Measurements from ENCODE around the gene TUBGCP6. TPM values are rescaled to one million over a fixed set of nuclear protein-coding genes. Genes with fewer than 3 reads are reported as not detected.
A peak's percentile ranks its signal among the peaks of the same experiment; 100 is the strongest.
"Not testable (repeated sequence)": the region's sequence is repeated elsewhere in the genome, so short reads cannot be mapped to it uniquely, and the experiment has no call there.

TUBGCP6 gene
- total RNA-seq, 2 experiments from 2014 or later = 44.5 to 47.8 TPM

DNA sequence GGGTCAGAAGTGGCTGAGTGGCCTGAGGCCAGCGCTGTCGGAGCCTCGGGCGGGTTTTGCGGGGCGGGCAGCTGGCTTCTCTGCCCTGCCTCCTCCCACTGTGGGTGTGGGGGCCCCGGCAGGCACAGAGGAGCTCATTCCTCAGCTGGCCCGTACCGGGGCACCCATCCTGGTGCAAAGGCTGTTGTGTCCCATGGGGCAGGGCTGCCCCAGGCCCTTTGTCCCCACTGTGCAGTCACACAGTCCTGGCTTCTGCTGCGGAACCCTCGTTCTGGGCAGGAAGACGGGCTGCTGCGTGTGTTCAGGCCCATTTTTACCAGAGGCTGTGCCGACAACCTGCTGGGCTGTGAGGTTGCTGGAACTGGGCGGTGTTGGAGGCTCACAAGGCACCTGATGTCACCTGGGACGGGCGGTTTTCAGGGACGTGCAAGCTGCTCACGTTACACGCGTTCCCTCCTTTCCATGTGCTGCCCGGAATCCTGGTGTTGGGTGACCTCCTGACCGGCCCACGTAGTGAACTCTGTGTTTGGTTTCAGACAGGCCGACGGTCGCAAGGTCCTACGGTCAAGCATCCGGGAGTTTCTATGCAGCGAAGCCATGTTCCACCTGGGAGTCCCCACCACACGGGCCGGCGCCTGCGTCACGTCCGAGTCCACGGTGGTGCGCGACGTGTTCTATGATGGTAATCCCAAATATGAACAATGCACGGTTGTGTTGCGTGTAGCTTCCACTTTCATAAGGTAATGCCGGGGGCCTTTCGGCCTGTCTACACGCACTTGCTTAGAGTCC, 38.8 kb downstream of the TUBGCP6 start:
- DNase-seq = no peak
- Mint-ChIP-seq H3K4me3 (no peak overlapping the region), H3K36me3 (ENCODE audit: low read depth) (peaks cover 15% of the 10 kb centered on the region), H3K4me1 (ENCODE audit: low read depth) (peaks cover 21% of the 10 kb centered on the region), H3K27me3 (ENCODE audit: low read depth) (no peaks in the 10 kb centered on the region), H3K9me3 (no peaks in the 10 kb centered on the region), H3K27ac (no peak overlapping the region)
- CTCF ChIA-PET = interaction anchor here (0.7 to 2.2 kb wide), 4 partner anchors 15 to 216 kb away, joined by 3 to 8 read pairs (median 4); no protein-coding TSS in a partner anchor
- intact Hi-C loops (cut with micrococcal nuclease) = no loop called here

DNA sequence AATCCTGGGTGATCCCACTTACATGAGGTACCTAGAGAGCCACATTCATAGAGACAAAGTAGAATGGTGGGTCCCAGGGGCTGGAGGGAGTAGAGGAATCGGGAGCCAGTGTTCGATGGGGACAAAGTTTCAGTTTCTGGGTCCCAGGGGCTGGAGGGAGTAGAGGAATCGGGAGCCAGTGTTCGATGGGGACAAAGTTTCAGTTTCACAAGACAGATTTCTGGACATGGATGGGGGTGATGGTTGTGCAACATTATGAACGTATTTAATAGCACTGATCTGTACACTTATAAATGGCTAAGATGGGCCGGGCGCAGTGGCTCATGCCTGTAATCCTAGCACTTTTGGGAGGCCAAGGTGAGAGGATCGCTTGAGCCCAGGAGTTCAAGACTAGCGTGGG, 39.8 kb downstream of the TUBGCP6 start:
- not testable (repeated sequence) for H3K27ac Mint-ChIP-seq
- CTCF ChIA-PET = interaction anchor here (2.2 kb wide), 1 partner anchor 14 kb away, joined by 8 read pairs; no protein-coding TSS in a partner anchor

DNA sequence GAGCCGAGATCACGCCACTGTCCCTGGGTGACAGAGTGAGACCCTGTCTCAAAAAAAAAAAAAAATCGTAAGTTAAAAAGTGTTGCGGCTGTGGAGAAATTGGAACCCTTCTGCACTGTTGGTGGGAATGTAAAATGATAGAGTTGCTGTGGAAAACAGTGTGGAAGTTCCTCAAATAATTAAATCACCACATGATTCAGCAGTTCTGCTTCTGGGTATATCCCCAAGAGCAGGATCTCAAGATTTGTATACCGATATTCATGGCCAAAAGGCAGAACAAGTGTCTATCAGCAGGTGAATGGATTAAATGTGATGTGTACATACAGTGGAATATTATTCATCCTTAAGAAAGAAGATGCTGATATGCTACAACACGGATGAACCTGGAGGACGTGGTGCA, 40.3 kb downstream of the TUBGCP6 start:
- H3K4me1 Mint-ChIP-seq (ENCODE audit: low read depth) = peaks cover 19% of the 10 kb centered on the region
- H3K36me3 Mint-ChIP-seq (ENCODE audit: low read depth) = peaks cover 12% of the 10 kb centered on the region
- no peak for DNase-seq
- no peaks in the 10 kb centered on the region for H3K9me3 Mint-ChIP-seq
- no peaks in the 10 kb centered on the region for H3K27me3 Mint-ChIP-seq (ENCODE audit: low read depth)
- CTCF ChIA-PET = interaction anchor here (2.2 kb wide), 1 partner anchor 14 kb away, joined by 8 read pairs; no protein-coding TSS in a partner anchor
- intact Hi-C loops (cut with micrococcal nuclease) = loop anchor here (5.0 kb wide), 1 partner anchor 272 kb away; no protein-coding TSS in a partner anchor
- no peak overlapping the region for H3K4me3 Mint-ChIP-seq
- H3K27ac Mint-ChIP-seq = no peak overlapping the region

More for the DNA sequence above, 39.8 kb downstream of the TUBGCP6 start:
- not testable (repeated sequence) for H3K27me3 Mint-ChIP-seq (ENCODE audit: low read depth); H3K9me3 Mint-ChIP-seq; H3K4me3 Mint-ChIP-seq; DNase-seq
- intact Hi-C loops (cut with micrococcal nuclease) = loop anchor here (5.0 kb wide), 1 partner anchor 273 kb away; no protein-coding TSS in a partner anchor
- H3K4me1 Mint-ChIP-seq (ENCODE audit: low read depth) = peaks cover 21% of the 10 kb centered on the region
- peaks cover 15% of the 10 kb centered on the region for H3K36me3 Mint-ChIP-seq (ENCODE audit: low read depth)

DNA sequence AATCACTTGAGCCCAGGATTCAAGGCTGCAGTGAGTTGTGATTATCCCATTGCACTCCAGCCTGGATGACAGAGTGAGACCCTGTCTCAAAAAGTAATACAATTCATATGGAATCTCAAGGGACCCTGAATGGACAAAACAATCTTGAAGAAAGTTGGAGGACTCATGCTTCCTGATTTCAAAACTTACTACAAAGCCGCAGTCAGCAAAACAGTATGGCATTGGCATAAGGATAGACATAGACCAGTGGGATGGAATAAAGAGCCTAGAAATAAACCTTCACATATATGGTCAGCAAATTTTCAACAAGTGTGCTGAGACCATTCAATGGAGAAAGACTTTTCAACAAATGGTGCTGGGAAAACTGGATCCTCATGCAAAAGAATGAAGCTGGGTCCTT, 41.5 kb downstream of the TUBGCP6 start:
- no peaks in the 10 kb centered on the region for H3K27me3 Mint-ChIP-seq (ENCODE audit: low read depth)
- intact Hi-C loops (cut with micrococcal nuclease) = loop anchor here (5.0 kb wide), 1 partner anchor 271 kb away; no protein-coding TSS in a partner anchor
- no peak for DNase-seq
- peaks cover 22% of the 10 kb centered on the region for H3K4me1 Mint-ChIP-seq (ENCODE audit: low read depth)
- no peak overlapping the region for H3K27ac Mint-ChIP-seq
- no peak overlapping the region for H3K4me3 Mint-ChIP-seq
- CTCF ChIA-PET = no interaction called here
- H3K9me3 Mint-ChIP-seq = no peaks in the 10 kb centered on the region
- peaks cover 12% of the 10 kb centered on the region for H3K36me3 Mint-ChIP-seq (ENCODE audit: low read depth)

DNA sequence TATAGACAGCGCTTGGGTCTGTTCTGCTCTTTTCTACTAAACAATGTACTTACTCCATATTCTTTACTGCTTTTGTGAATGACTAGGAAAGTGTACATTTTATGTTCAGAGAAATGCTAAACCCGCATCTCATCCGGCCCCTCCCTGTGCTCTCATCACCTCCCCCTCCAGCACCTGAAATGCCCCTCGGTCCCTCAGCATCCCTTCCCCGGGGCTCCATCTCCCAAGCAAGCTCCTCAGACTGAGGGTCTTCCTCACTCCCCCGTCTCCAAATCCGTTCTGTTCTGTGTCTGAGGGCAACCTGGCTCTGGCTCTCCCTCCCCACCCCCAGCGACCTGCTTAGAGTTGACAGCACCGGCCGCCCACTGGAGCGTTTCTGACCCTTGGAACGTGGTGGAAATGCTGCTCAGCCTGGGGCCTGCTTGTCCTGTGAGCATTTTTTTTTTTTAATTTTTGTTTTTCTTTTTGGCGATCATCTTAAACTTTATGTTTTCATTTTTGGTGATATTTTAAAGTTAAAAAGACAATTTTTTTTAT, 42.6 kb downstream of the TUBGCP6 start:
- Mint-ChIP-seq H3K4me3 (peak overlapping the region; percentile 77), H3K27ac (no peak overlapping the region), H3K27me3 (ENCODE audit: low read depth) (no peaks in the 10 kb centered on the region), H3K4me1 (ENCODE audit: low read depth) (peaks cover 22% of the 10 kb centered on the region), H3K9me3 (no peaks in the 10 kb centered on the region), H3K36me3 (ENCODE audit: low read depth) (peaks cover 13% of the 10 kb centered on the region)
- intact Hi-C loops (cut with micrococcal nuclease) = loop anchor here (5.0 kb wide), 1 partner anchor 270 kb away; no protein-coding TSS in a partner anchor
- DNase-seq = no peak
- CTCF ChIA-PET = interaction anchor here (0.7 kb wide), 1 partner anchor 12 kb away, joined by 4 read pairs; no protein-coding TSS in a partner anchor

DNA sequence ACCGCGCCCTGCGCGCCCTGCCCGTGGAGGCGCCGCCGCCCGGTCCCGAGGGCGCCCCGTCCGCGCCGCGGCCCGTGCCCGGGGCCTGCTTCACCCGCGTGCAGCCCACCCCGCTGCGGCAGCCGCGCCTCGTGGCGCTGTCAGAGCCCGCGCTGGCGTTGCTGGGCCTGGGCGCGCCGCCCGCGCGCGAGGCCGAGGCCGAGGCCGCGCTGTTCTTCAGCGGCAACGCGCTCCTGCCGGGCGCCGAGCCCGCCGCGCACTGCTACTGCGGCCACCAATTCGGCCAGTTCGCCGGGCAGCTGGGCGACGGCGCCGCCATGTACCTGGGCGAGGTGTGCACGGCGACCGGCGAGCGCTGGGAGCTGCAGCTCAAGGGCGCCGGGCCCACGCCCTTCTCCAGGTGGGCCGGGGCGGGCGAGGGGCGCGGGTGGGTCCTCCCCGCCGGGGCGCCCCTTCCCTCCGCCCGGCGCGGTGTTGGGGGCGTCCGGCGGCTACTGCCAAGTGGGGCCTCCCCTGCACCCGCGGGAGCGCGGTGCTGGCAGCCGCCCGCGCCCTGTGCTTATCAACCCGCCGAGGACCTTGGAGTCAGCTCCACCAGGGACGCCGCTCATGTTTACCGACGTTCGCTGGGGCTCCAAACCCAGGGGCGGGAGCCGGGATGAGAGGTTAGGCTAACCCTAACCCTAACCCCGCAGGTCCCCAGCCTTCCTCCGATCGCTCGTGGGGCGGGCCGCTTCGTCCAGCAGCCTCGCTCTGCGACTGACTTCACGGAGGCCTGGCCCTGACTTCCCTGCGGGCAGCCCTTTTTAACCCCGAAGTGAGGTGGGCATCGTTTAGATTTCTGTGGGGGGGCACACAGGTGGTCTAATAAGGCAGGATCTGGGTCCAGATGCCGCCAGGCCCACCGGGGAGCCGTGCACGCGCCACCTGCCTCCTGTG, 43.4 kb downstream of the TUBGCP6 start:
- CTCF ChIA-PET = interaction anchor here (0.7 kb wide), 1 partner anchor 11 kb away, joined by 4 read pairs; no protein-coding TSS in a partner anchor
- H3K4me1 Mint-ChIP-seq (ENCODE audit: low read depth) = peaks cover 22% of the 10 kb centered on the region
- intact Hi-C loops (cut with micrococcal nuclease) = loop anchor here (2.0 to 5.0 kb wide), 3 partner anchors 17 to 269 kb away; partner anchors contain the start of genes TRABD and TUBGCP6
- H3K9me3 Mint-ChIP-seq = no peaks in the 10 kb centered on the region
- H3K36me3 Mint-ChIP-seq (ENCODE audit: low read depth) = peaks cover 13% of the 10 kb centered on the region
- DNase-seq = peak; percentile 28
- H3K27ac Mint-ChIP-seq = no peak overlapping the region
- H3K27me3 Mint-ChIP-seq (ENCODE audit: low read depth) = no peaks in the 10 kb centered on the region
- H3K4me3 Mint-ChIP-seq = peak overlapping the region; percentile 77

DNA sequence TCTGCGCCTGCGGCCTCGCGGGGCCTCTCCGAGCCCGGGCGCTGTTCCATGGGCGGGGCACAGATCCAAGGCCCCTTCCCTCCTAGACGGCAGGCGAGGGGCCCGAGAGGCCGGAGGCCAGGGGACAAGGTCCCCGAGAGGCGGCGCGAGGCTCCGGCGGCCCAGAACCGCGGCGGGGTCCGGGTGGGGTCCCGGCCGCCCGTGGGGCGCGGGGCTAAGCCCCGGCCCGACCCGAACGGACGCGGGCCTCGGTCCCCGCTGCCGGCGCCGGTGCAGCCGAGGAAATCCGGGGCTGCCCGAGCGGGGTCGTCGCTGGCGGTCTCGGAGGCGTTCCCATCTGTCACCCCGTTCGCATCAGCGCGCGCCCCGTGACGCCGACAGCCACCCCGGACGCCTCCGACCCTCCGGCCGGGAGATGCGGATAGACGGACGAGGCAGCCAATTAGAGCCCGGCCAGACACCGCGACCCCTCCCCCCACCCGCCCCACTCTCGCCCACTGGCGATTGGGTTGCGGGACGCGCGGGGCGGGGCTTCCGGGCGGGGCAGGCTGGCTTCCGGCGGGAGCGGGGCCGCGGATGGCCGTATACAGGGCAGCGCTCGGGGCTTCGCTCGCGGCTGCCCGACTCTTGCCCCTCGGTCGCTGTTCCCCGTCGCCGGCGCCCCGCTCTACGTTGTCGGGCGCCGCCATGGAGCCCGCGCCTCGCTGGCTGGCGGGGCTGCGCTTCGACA, 44.2 kb downstream of the TUBGCP6 start, which contains the start of gene SELENOO:
Gene SELENOO (plus strand): TSS at position 551 of the 730 bp plus-strand sequence. CDS start 26 bp downstream, at position 577.
- CTCF ChIA-PET = no interaction called here
- H3K27ac Mint-ChIP-seq = no peak within 1 kb of the TSS
- intact Hi-C loops (cut with micrococcal nuclease) = loop anchor here (1.0 to 5.0 kb wide), 4 partner anchors 9 to 268 kb away; partner anchors contain the start of genes TRABD and TUBGCP6

DNA sequence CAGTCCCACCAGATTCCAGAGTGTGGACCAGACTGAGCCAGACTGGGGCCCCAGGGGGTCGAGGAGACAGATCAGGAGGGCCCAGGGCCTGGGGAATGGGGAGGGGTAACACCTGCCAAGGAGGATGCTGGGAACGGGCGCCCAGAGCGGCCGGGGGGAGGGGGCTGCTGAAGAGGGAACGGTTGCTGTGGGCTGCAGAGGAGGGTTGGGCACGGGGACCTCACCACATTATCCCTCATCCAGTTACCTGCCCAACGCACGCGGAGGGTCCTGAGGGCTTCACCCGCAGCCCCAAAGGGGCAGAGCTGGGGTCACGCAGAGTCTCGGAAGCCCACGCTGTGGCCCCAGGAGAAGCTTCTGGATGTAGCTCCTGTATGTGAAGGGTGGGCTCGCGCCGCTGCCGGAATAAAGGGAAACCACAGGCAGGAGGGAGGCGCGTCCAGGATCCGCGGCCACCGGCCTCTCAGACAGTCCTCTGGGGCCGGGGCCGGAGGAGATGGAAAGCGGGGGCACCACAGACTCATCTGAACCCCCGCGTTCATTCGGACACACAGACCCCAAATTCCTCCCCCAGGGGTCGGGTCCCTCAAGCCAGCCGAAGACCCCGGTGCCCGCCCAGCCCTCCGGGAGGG, 44.9 kb downstream of the TUBGCP6 start:
- Mint-ChIP-seq H3K4me3 (peak overlapping the region; percentile 65), H3K9me3 (no peaks in the 10 kb centered on the region), H3K27ac (peak overlapping the region; percentile 56), H3K27me3 (ENCODE audit: low read depth) (no peaks in the 10 kb centered on the region), H3K4me1 (ENCODE audit: low read depth) (peaks cover 22% of the 10 kb centered on the region), H3K36me3 (ENCODE audit: low read depth) (peaks cover 11% of the 10 kb centered on the region)
- CTCF ChIA-PET = no interaction called here
- intact Hi-C loops (cut with micrococcal nuclease) = loop anchor here (1.0 to 5.0 kb wide), 4 partner anchors 9 to 268 kb away; partner anchors contain the start of genes TRABD and TUBGCP6
- no peak for DNase-seq

More for the DNA sequence above, 44.2 kb downstream of the TUBGCP6 start, which contains the start of gene SELENOO:
- peaks cover 11% of the 10 kb centered on the region for H3K36me3 Mint-ChIP-seq (ENCODE audit: low read depth)
- H3K27me3 Mint-ChIP-seq (ENCODE audit: low read depth) = no peaks in the 10 kb centered on the region
- peaks cover 22% of the 10 kb centered on the region for H3K4me1 Mint-ChIP-seq (ENCODE audit: low read depth)
- H3K4me3 Mint-ChIP-seq = peak within 1 kb of the TSS; percentile 77
- DNase-seq = peak; percentile 92
- H3K9me3 Mint-ChIP-seq = no peaks in the 10 kb centered on the region

DNA sequence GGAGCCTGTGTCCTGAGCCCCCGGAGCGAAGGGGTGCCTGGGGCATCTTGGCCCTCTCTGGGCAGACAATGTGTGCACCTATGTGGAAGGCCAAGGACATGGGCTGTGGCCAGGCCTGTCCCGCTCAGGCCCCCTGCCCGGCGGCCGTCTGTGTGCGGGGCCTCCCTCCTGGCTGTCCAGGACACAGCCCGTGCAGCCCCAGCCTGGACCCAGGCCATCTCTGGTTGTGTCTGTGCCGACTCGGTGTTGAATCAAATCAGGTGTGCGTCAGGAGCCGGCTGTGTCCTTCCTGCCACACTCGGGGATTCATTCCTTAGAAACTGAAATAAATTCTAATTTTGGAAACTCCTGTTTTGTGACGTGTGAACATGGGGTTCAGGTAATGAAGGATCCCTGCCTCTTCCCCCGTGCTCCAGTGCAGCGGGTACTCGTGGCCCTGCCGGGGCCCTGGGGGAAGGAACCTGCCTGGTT, 45.5 kb downstream of the TUBGCP6 start:
- Mint-ChIP-seq H3K36me3 (ENCODE audit: low read depth) (peaks cover 11% of the 10 kb centered on the region), H3K27ac (peak overlapping the region; percentile 56), H3K4me1 (ENCODE audit: low read depth) (peaks cover 22% of the 10 kb centered on the region), H3K9me3 (no peaks in the 10 kb centered on the region), H3K27me3 (ENCODE audit: low read depth) (no peaks in the 10 kb centered on the region), H3K4me3 (peak overlapping the region; percentile 65)
- CTCF ChIA-PET = no interaction called here
- no peak for DNase-seq
- intact Hi-C loops (cut with micrococcal nuclease) = no loop called here

DNA sequence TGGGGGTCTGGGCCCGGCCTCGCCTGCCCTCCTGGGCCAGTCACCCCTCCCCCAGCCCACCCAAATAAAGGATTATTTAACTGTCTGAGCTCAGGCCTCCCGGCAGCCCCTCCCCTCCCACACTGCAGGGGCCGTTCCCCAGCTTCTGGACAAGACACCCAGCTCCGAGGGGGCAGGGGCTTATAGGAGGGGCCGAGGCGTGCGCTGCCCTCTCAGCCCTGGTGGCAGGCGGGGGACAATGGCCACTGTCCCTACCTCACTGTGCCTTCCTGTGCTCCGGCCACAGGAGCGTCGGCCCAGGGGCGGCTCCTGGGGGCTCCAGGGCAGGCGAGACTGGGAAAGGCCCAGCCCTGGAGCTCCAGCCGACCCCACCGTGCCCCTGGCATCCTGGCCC, 46.2 kb downstream of the TUBGCP6 start:
- intact Hi-C loops (cut with micrococcal nuclease) = no loop called here
- Mint-ChIP-seq H3K27ac (no peak overlapping the region), H3K9me3 (no peaks in the 10 kb centered on the region), H3K27me3 (ENCODE audit: low read depth) (no peaks in the 10 kb centered on the region), H3K4me1 (ENCODE audit: low read depth) (peaks cover 22% of the 10 kb centered on the region), H3K36me3 (ENCODE audit: low read depth) (peaks cover 8% of the 10 kb centered on the region), H3K4me3 (no peak overlapping the region)
- DNase-seq = no peak
- CTCF ChIA-PET = no interaction called here
